T-cell (primary cell): ENCODE data around the gene BOLA1. TPM values are rescaled to one million over a fixed set of nuclear protein-coding genes. Genes with fewer than 3 reads are reported as not detected.
A peak's percentile ranks its signal among the peaks of the same experiment; 100 is the strongest.

Source experiments
- ATAC-seq, 4 experiments: fragments of 200-7000 bp in 3 of 4; fragments of 150-1000 bp in 1 of 4; cut with Tn5 transposase; replicated peaks in 1 of 4; 1 replicate in 3 of 4; 2 replicates in 1 of 4; pipeline ENCODE4 v1.10.0; 2021; ENCODE audit warnings: moderate library complexity in 3 of 4, mild to moderate bottlenecking in 2 of 4, moderate number of reproducible peaks in 1 of 4
- CTCF ChIA-PET, 2 donors: fragments of 300-600 bp; sonication (Branson Sonifier 250); formaldehyde crosslinking; loops; one replicate each; lab custom pipeline; 2022; ENCODE audit warnings: antibody characterized with exemption in 2 of 2; lab: Charles Lee
- POLR2A ChIA-PET, 2 donors: fragments of 300-600 bp; sonication (Branson Sonifier 250); formaldehyde crosslinking; loops; one replicate each; lab custom pipeline; 2022; ENCODE audit warnings: antibody characterized with exemption in 2 of 2; lab: Charles Lee
- DNase-seq, 35 experiments: peaks; one replicate each; pipeline versions ENCODE4 v3.0.0 to v3.0.0-alpha.2; 2013 to 2023
- H3K27ac ChIP-seq: one replicate; pipeline ENCODE4 v1.5.1; 2013; ENCODE audit warnings: low read length
- H3K27me3 ChIP-seq, 2 experiments: replicated peaks in 1 of 2; 1 replicate in 1 of 2; 2 replicates in 1 of 2; pipeline versions ENCODE4 v1.6.1 to v1.7.0; 2013; ENCODE audit warnings: low read length in 1 of 2, mixed read lengths in 1 of 2; ENCODE audit not compliant: control insufficient read depth in 2 of 2, insufficient read depth in 2 of 2; ENCODE audit errors: extremely low read depth in 1 of 2
- H3K36me3 ChIP-seq, 2 donors: 1 replicate in 1 of 2; 2 replicates in 1 of 2; pipeline versions ENCODE4 v1.6.1 to v1.7.0; 2013; ENCODE audit warnings: low read length in 1 of 2; ENCODE audit not compliant: control insufficient read depth in 2 of 2, insufficient read depth in 1 of 2; ENCODE audit errors: extremely low read depth in 1 of 2
- H3K4me1 ChIP-seq, 2 experiments: 1 replicate in 1 of 2; 2 replicates in 1 of 2; pipeline versions ENCODE4 v1.6.1 to v1.7.0; 2013; ENCODE audit warnings: low read length in 2 of 2, mixed read lengths in 1 of 2; ENCODE audit not compliant: insufficient read depth in 2 of 2, control insufficient read depth in 1 of 2; ENCODE audit errors: extremely low read depth in 1 of 2
- H3K4me3 ChIP-seq, 2 donors: 1 replicate in 1 of 2; 2 replicates in 1 of 2; pipeline versions ENCODE4 v1.5.1 to v1.7.0; 2013; ENCODE audit warnings: mild to moderate bottlenecking in 2 of 2, low read length in 1 of 2, moderate library complexity in 1 of 2; ENCODE audit not compliant: control insufficient read depth in 1 of 2; ENCODE audit errors: extremely low read depth in 1 of 2
- H3K9me3 ChIP-seq: 2 replicates; pipeline ENCODE4 v1.7.0; 2013
- H3K27ac Mint-ChIP-seq, 2 donors: one replicate each; pipeline ENCODE4 v1.8.0; 2020 to 2021; ENCODE audit warnings: mild to moderate bottlenecking in 2 of 2, mixed read lengths in 2 of 2
- H3K27me3 Mint-ChIP-seq, 2 donors: one replicate each; pipeline ENCODE4 v1.8.0; 2021 to 2022; ENCODE audit warnings: mixed read lengths in 2 of 2
- H3K36me3 Mint-ChIP-seq: one replicate; pipeline ENCODE4 v1.8.0; 2021; ENCODE audit warnings: mixed read lengths
- H3K4me1 Mint-ChIP-seq, 3 donors: one replicate each; pipeline ENCODE4 v1.8.0; 2020 to 2022; ENCODE audit warnings: mixed read lengths in 3 of 3, mild to moderate bottlenecking in 1 of 3
- H3K4me3 Mint-ChIP-seq, 3 donors: one replicate each; pipeline ENCODE4 v1.8.0; 2020 to 2022; ENCODE audit warnings: mild to moderate bottlenecking in 3 of 3, mixed read lengths in 3 of 3, moderate library complexity in 3 of 3
- H3K9me3 Mint-ChIP-seq, 3 donors: one replicate each; pipeline ENCODE4 v1.8.0; 2020 to 2022; ENCODE audit warnings: mixed read lengths in 3 of 3
- WGBS: methylation state at CpG from one replicate; pipeline ENCODE4 v1.1.5; 2013; ENCODE audit warnings: missing lambda C conversion rate; ENCODE audit not compliant: insufficient coverage; 5-methylcytosine and 5-hydroxymethylcytosine counted together
- total RNA-seq, 35 experiments: library from RNA in 6 of 35; stranded (reverse) in 6 of 35; fragments of 120-200 nt in 1 of 35; gene quantifications; one replicate each; pipeline versions ENCODE4 v1.2.1 to v1.2.4 and lab custom pipeline; 2013 to 2026

The BOLA1 gene
- total RNA-seq, 5 donors from 2014 or later (not counting 1 experiment from before 2014, with no cell fraction given): 6.0 to 27.6 (median 26.1) TPM

- POLR2A ChIA-PET: no interaction called here
- Mint-ChIP-seq H3K4me3 (no peak overlapping the region), H3K27ac (no peak overlapping the region), H3K9me3 (no peaks in the 10 kb centered on the region), H3K36me3 (peaks cover 4% of the 10 kb centered on the region), H3K4me1 (peaks cover 24 to 31% (median 24%) of the 10 kb centered on the region in 3 donors), H3K27me3 (peaks cover 2 to 4% of the 10 kb centered on the region in 2 donors)
- WGBS: 97% methylated on average over 10 of the region's 13 CpGs
- Histone ChIP-seq H3K9me3 (no peaks in the 10 kb centered on the region), H3K27me3 (peaks cover 0 to 3% of the 10 kb centered on the region in 2 experiments), H3K36me3 (peaks cover 2% of the 10 kb centered on the region in 2 donors), H3K4me1 (peaks cover 13 to 21% of the 10 kb centered on the region in 2 experiments), H3K4me3 (no peak overlapping the region), H3K27ac (no peak overlapping the region)
- DNase-seq (no peak), ATAC-seq (no peak)
- CTCF ChIA-PET: no interaction called here
These were observed 31.9 kb downstream of the BOLA1 start for GRCh38 chr1:149931212-149931790.

- Histone ChIP-seq H3K4me3 (no peak overlapping the region), H3K4me1 (peaks cover 7 to 14% of the 10 kb centered on the region in 2 experiments), H3K36me3 (no peaks in the 10 kb centered on the region), H3K27me3 (peaks cover 0 to 3% of the 10 kb centered on the region in 2 experiments), H3K9me3 (no peaks in the 10 kb centered on the region), H3K27ac (no peak overlapping the region)
- ChIA-PET CTCF (interaction anchor here in 1 of 2 donors (0.7 kb wide), 1 partner anchor 689 kb away, joined by 3 read pairs; no protein-coding TSS in a partner anchor), POLR2A (no interaction called here)
- peaks cover 3% of the 10 kb centered on the region for H3K36me3 Mint-ChIP-seq
- no peak overlapping the region for H3K4me3 Mint-ChIP-seq
- no peaks in the 10 kb centered on the region for H3K9me3 Mint-ChIP-seq
- no peak for ATAC-seq
- H3K4me1 Mint-ChIP-seq: peaks cover 17 to 29% (median 20%) of the 10 kb centered on the region in 3 donors
- H3K27me3 Mint-ChIP-seq: peaks cover 2 to 4% of the 10 kb centered on the region in 2 donors
- no peak for DNase-seq
- H3K27ac Mint-ChIP-seq: no peak overlapping the region
- WGBS: 96% methylated on average over 4 of the region's 8 CpGs
These were observed 33.1 kb downstream of the BOLA1 start for GRCh38 chr1:149932474-149932873.

GRCh38 chr1:149933208-149933607, 33.8 kb downstream of the BOLA1 start:
- Mint-ChIP-seq H3K27me3 (peaks cover 2 to 4% of the 10 kb centered on the region in 2 donors), H3K4me3 (no peak overlapping the region), H3K27ac (no peak overlapping the region), H3K9me3 (no peaks in the 10 kb centered on the region), H3K36me3 (no peaks in the 10 kb centered on the region), H3K4me1 (peaks cover 14 to 30% (median 23%) of the 10 kb centered on the region in 3 donors)
- no peak for DNase-seq
- peaks cover 0 to 3% of the 10 kb centered on the region in 2 experiments for H3K27me3 ChIP-seq
- peaks cover 10 to 17% of the 10 kb centered on the region in 2 experiments for H3K4me1 ChIP-seq
- no peaks in the 10 kb centered on the region for H3K36me3 ChIP-seq
- ATAC-seq: no peak
- no peak overlapping the region for H3K4me3 ChIP-seq
- H3K27ac ChIP-seq: no peak overlapping the region
- WGBS: 100% methylated on average over 4 of the region's 4 CpGs
- CTCF ChIA-PET: no interaction called here
- H3K9me3 ChIP-seq: no peaks in the 10 kb centered on the region
- POLR2A ChIA-PET: interaction anchor here in 1 of 2 donors (0.5 kb wide), 1 partner anchor 244 kb away, joined by 5 read pairs; no protein-coding TSS in a partner anchor

GRCh38 chr1:149934356-149934755, 35.0 kb downstream of the BOLA1 start:
- peaks cover 8 to 25% (median 19%) of the 10 kb centered on the region in 3 donors for H3K4me1 Mint-ChIP-seq
- H3K9me3 Mint-ChIP-seq: no peaks in the 10 kb centered on the region
- WGBS: no CpG with 5 or more reads among the region's 2 CpGs
- H3K27ac ChIP-seq: no peak overlapping the region
- H3K4me3 Mint-ChIP-seq: no peak overlapping the region
- H3K27me3 ChIP-seq: peaks cover 0 to 3% of the 10 kb centered on the region in 2 experiments
- H3K36me3 ChIP-seq: no peaks in the 10 kb centered on the region
- CTCF ChIA-PET: no interaction called here
- H3K27ac Mint-ChIP-seq: no peak overlapping the region
- H3K4me3 ChIP-seq: no peak overlapping the region
- H3K27me3 Mint-ChIP-seq: peaks cover 2 to 4% of the 10 kb centered on the region in 2 donors
- ATAC-seq: no peak
- H3K4me1 ChIP-seq: peaks cover 6 to 13% of the 10 kb centered on the region in 2 experiments
- no peaks in the 10 kb centered on the region for H3K9me3 ChIP-seq
- no peak for DNase-seq
- POLR2A ChIA-PET: interaction anchor here in 1 of 2 donors (0.6 kb wide), 1 partner anchor 269 kb away, joined by 6 read pairs; no protein-coding TSS in a partner anchor
- H3K36me3 Mint-ChIP-seq: no peaks in the 10 kb centered on the region

GRCh38 chr1:149936170-149936991, 37.0 kb downstream of the BOLA1 start, which contains the start of gene MTMR11:
Gene MTMR11, minus strand, starts transcription at chr1:149936879. Its CDS starts 232 bp downstream, at chr1:149936647.
- Mint-ChIP-seq H3K27ac (peak within 1 kb of the TSS in 1 of 2 donors; percentile 34), H3K4me3 (no peak within 1 kb of the TSS), H3K9me3 (no peaks in the 10 kb centered on the region), H3K36me3 (no peaks in the 10 kb centered on the region), H3K4me1 (peaks cover 8 to 21% (median 21%) of the 10 kb centered on the region in 3 donors), H3K27me3 (peaks cover 2 to 4% of the 10 kb centered on the region in 2 donors)
- H3K27ac ChIP-seq: no peak within 1 kb of the TSS
- CTCF ChIA-PET: no interaction called here
- DNase-seq: no peak
- H3K9me3 ChIP-seq: no peaks in the 10 kb centered on the region
- no peak for ATAC-seq
- H3K36me3 ChIP-seq: no peaks in the 10 kb centered on the region
- no peak within 1 kb of the TSS for H3K4me3 ChIP-seq
- POLR2A ChIA-PET: no interaction called here
- peaks cover 6 to 13% of the 10 kb centered on the region in 2 experiments for H3K4me1 ChIP-seq
- 92% methylated on average over 2 of the region's 18 CpGs for WGBS
- peaks cover 0 to 3% of the 10 kb centered on the region in 2 experiments for H3K27me3 ChIP-seq

GRCh38 chr1:149936992-149937705, 37.8 kb downstream of the BOLA1 start:
- no peak for DNase-seq
- Histone ChIP-seq H3K4me1 (peaks cover 6 to 13% of the 10 kb centered on the region in 2 experiments), H3K9me3 (no peaks in the 10 kb centered on the region), H3K36me3 (no peaks in the 10 kb centered on the region), H3K4me3 (no peak overlapping the region), H3K27ac (no peak overlapping the region), H3K27me3 (peaks cover 0 to 3% of the 10 kb centered on the region in 2 experiments)
- WGBS: 100% methylated on average over 3 of the region's 8 CpGs
- ChIA-PET CTCF (no interaction called here), POLR2A (no interaction called here)
- peak overlapping the region in 1 of 2 donors; percentile 34 for H3K27ac Mint-ChIP-seq
- H3K4me3 Mint-ChIP-seq: no peak overlapping the region
- no peaks in the 10 kb centered on the region for H3K9me3 Mint-ChIP-seq
- peaks cover under 1 to 4% of the 10 kb centered on the region in 2 donors for H3K27me3 Mint-ChIP-seq
- H3K36me3 Mint-ChIP-seq: no peaks in the 10 kb centered on the region
- no peak for ATAC-seq
- peaks cover 8 to 21% (median 19%) of the 10 kb centered on the region in 3 donors for H3K4me1 Mint-ChIP-seq
